T-helper 17 cell (primary cell): ENCODE measurements around the gene ADAMTS2. TPM values are rescaled to one million over a fixed set of nuclear protein-coding genes. Genes with fewer than 3 reads are reported as not detected.

Experiments used
- ATAC-seq: fragments of 150-1000 bp; cut with Tn5 transposase; 2 replicates; pipeline ENCODE4 v1.10.0; 2021; ENCODE audit warnings: mild to moderate bottlenecking, moderate library complexity
- DNase-seq, 3 donors: peaks; one replicate each; pipeline versions ENCODE4 v3.0.0 to v3.0.0-alpha.2; 2020 to 2021
- H3K9me3 ChIP-seq: one replicate; pipeline ENCODE4 v1.7.0; 2013; ENCODE audit warnings: low read length, mild to moderate bottlenecking; ENCODE audit not compliant: control insufficient read depth, poor library complexity, severe bottlenecking
- H3K27ac Mint-ChIP-seq: one replicate; pipeline ENCODE4 v1.8.0; 2022; ENCODE audit warnings: mild to moderate bottlenecking, moderate library complexity, mixed read lengths
- H3K27me3 Mint-ChIP-seq: one replicate; pipeline ENCODE4 v1.8.0; 2022; ENCODE audit warnings: mixed read lengths
- H3K36me3 Mint-ChIP-seq: one replicate; pipeline ENCODE4 v1.8.0; 2022; ENCODE audit warnings: low read depth, mixed read lengths
- H3K4me1 Mint-ChIP-seq: one replicate; pipeline ENCODE4 v1.8.0; 2022; ENCODE audit warnings: mild to moderate bottlenecking, mixed read lengths
- H3K4me3 Mint-ChIP-seq: one replicate; pipeline ENCODE4 v1.8.0; 2022; ENCODE audit warnings: mild to moderate bottlenecking, moderate library complexity, mixed read lengths
- total RNA-seq, 4 donors: library from RNA in 2 of 4; stranded (reverse) in 2 of 4; gene quantifications; one replicate each; pipeline ENCODE4 v1.2.3 and lab custom pipeline; 2022 to 2026

Gene ADAMTS2
- total RNA-seq, 2 donors from 2014 or later, result not detected

DNA sequence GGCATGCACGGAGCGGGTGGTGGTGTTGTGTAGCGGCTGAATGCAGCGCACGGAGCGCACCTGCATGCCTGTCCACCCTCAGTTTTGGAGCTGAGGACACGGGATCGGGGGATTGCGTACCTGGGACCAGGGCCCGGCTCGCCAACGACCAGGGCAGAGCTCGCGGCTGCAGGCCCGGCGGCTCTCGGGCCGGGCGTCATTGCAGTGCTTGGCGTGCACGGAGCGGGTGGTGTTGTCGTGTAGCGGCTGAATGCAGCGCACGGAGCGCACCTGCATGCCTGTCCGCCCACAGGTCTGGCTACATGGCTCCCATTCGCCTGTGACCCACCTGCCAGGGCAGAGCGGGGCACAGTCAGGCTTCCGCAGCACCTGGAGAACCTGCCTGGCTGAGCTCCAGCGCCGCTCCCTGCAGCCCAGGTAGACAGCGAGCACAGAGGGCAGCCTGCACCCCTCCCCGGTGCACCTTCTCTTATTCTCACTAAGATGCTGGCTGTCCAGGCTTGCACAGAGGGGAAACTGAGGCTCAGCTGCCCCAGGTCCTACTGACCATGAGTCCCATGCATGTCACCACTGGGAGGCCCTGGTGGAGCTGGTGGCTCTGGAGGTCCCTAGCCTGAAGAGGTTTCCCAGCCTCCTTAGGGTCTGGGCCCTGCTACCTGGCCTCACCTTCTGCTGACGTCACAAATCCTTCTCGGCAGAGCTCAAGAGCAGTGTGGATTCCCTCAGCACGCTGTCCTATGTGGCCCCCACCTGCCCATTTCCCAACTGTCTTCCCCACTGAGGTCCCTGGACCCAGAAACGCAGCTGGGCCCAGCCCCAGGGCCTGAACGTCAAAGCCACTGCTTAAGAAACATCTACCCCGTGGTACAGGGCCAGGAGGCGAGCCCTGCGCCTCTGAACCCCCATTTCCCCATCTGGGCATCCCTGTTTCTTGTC, 220.1 kb downstream of the ADAMTS2 start:
- Mint-ChIP-seq H3K27ac (no peak overlapping the region), H3K36me3 (no peaks in the 10 kb centered on the region), H3K27me3 (peaks cover 4% of the 10 kb centered on the region), H3K4me1 (peaks cover 2% of the 10 kb centered on the region), H3K4me3 (no peak overlapping the region)
- no peak for ATAC-seq
- DNase-seq, result no peak
- H3K9me3 ChIP-seq, result no peaks in the 10 kb centered on the region

DNA sequence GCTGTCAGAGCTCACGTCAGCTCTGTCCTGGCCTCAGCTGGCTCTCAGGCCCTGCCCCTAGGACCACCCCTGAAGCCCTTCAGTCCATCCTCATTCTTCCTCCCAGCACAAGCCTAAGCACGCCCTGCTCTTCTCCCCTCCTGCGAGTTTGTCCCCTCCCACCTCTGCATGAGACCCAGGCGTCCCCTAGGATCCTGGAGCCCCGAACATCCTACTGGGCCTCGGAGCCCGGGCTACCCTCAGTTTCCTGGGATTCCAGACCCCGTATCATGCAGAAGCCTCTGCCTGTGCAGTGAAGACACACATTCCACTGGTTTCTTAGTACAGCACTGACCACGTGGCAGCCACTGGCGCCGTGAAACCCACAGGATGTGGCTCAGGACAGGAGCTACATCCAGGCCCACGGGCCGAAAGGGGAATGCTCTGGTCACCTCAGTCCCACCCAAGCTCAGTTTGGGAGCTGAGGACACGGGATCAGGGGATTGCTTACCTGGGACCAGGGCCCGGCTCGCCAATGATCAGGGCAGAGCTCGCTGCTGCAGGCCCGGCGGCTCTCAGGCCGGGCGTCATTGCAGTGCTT, 220.9 kb downstream of the ADAMTS2 start:
- Mint-ChIP-seq H3K4me1 (peaks cover 2% of the 10 kb centered on the region), H3K4me3 (no peak overlapping the region), H3K27ac (peak overlapping the region; percentile 6), H3K36me3 (no peaks in the 10 kb centered on the region), H3K27me3 (peaks cover 4% of the 10 kb centered on the region)
- no peak for DNase-seq
- H3K9me3 ChIP-seq, result no peaks in the 10 kb centered on the region
- no peak for ATAC-seq

- no peaks in the 10 kb centered on the region for H3K9me3 ChIP-seq
- DNase-seq (no peak), ATAC-seq (no peak)
- peak overlapping the region; percentile 6 for H3K27ac Mint-ChIP-seq
- no peak overlapping the region for H3K4me3 Mint-ChIP-seq
- H3K36me3 Mint-ChIP-seq, result no peaks in the 10 kb centered on the region
- peaks cover 4% of the 10 kb centered on the region for H3K27me3 Mint-ChIP-seq
- H3K4me1 Mint-ChIP-seq, result peaks cover 2% of the 10 kb centered on the region
Observed at GRCh38 chr5:179123491-179124272, 221.6 kb downstream of the ADAMTS2 start.

DNA sequence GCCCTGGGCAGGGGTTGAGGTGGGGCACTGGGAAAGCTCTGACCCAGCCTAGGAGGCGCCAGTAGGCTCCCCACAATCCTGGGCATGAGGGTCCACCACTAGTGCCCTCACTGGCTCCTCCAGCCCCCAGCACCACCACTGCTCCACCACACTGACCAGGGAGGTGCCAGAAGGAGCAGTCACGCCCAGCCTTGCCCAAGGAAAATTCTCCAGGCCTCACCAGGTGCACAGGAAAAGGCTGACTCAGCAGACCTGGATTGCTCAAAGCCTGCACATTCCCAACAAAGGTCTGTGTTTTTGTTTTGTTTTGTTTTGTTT, 222.2 kb downstream of the ADAMTS2 start:
- DNase-seq, result no peak
- ATAC-seq, result no peak
- Mint-ChIP-seq H3K36me3 (no peaks in the 10 kb centered on the region), H3K27ac (no peak overlapping the region), H3K27me3 (peaks cover 3% of the 10 kb centered on the region), H3K4me1 (peaks cover 2% of the 10 kb centered on the region), H3K4me3 (no peak overlapping the region)
- H3K9me3 ChIP-seq, result no peaks in the 10 kb centered on the region

- ATAC-seq, result no peak
- no peak for DNase-seq
- Mint-ChIP-seq H3K4me1 (no peaks in the 10 kb centered on the region), H3K4me3 (no peak overlapping the region), H3K36me3 (no peaks in the 10 kb centered on the region), H3K27me3 (no peaks in the 10 kb centered on the region), H3K27ac (no peak overlapping the region)
- H3K9me3 ChIP-seq, result no peaks in the 10 kb centered on the region
Observed at GRCh38 chr5:179122411-179123108, 222.7 kb downstream of the ADAMTS2 start.

- Mint-ChIP-seq H3K27ac (no peak overlapping the region), H3K27me3 (no peaks in the 10 kb centered on the region), H3K4me3 (no peak overlapping the region), H3K36me3 (no peaks in the 10 kb centered on the region), H3K4me1 (no peaks in the 10 kb centered on the region)
- H3K9me3 ChIP-seq, result no peaks in the 10 kb centered on the region
- ATAC-seq (no peak), DNase-seq (no peak)
Observed at GRCh38 chr5:179121667-179122111, 223.6 kb downstream of the ADAMTS2 start.

DNA sequence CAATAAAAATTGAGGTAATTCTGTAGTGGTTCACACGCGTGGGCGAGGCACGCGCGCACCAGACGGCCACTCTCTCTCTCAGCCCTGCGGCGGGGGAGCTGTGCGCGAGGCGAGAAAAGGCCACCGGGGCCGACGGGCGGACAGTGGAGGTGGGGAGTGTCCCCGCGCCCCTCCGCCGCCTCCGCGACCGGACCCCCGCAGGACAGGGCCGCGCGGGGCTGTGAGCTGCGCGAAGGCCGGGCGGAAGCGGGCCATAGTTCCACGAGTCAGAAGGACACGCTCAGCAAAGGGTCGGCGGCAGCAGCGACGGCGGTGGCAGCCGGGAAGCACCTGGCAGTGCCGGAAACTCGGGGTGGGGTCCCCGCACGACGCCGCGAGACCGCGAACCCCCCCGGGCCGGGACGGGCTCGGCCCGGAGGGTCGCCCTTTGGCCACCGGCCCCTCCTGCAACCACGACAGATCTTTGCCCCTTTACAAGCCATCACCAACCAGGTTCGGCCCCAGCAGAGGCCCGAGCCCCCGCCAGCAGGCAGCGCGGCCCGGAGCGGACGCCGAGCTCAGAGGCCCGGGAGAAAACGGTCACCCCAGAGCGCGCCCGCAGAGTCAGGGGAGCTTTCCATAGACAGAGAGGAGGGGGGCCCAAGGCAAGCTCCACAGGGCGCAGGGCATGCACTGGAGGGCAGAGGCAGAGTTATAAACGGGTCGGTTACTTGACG, 224.2 kb downstream of the ADAMTS2 start:
- Mint-ChIP-seq H3K4me3 (no peak overlapping the region), H3K36me3 (no peaks in the 10 kb centered on the region), H3K4me1 (no peaks in the 10 kb centered on the region), H3K27me3 (no peaks in the 10 kb centered on the region), H3K27ac (no peak overlapping the region)
- DNase-seq, result no peak
- H3K9me3 ChIP-seq, result no peaks in the 10 kb centered on the region
- ATAC-seq, result no peak

DNA sequence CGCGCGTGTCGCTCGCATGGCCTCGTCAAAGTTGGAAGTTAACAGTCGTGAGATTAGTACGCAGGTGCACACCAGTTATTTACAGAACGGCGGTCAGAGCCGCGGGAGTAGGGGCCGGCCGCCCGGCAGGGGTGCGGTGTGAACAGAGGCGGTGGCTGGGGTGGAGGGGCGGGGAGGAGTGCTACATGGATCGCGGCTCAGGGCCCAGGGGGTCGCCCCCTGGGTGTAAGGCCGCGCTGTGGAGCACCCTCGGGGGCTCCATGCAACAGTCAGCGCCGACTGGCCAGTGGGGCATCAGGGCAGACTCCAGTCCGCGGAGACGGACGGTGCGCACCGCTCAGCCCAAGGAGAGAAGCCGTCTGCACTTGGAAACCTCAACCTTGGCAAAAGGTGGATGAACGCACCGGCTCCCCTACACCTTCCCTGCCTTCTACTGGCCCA, 224.8 kb downstream of the ADAMTS2 start:
- Mint-ChIP-seq H3K4me3 (no peak overlapping the region), H3K27ac (no peak overlapping the region)
- H3K9me3 ChIP-seq, result no peaks in the 10 kb centered on the region

GRCh38 chr5:179119415-179120170, 225.7 kb downstream of the ADAMTS2 start:
- Mint-ChIP-seq H3K36me3 (no peaks in the 10 kb centered on the region), H3K4me3 (no peak overlapping the region), H3K27ac (no peak overlapping the region), H3K27me3 (no peaks in the 10 kb centered on the region), H3K4me1 (no peaks in the 10 kb centered on the region)
- ATAC-seq (no peak), DNase-seq (no peak)
- no peaks in the 10 kb centered on the region for H3K9me3 ChIP-seq

More for the DNA sequence above, 224.8 kb downstream of the ADAMTS2 start:
- no peak for DNase-seq
- no peaks in the 10 kb centered on the region for H3K36me3 Mint-ChIP-seq
- no peaks in the 10 kb centered on the region for H3K27me3 Mint-ChIP-seq
- H3K4me1 Mint-ChIP-seq, result no peaks in the 10 kb centered on the region
- no peak for ATAC-seq

GRCh38 chr5:179118756-179119414, 226.4 kb downstream of the ADAMTS2 start:
- no peak overlapping the region for H3K27ac Mint-ChIP-seq
- no peaks in the 10 kb centered on the region for H3K27me3 Mint-ChIP-seq
- H3K36me3 Mint-ChIP-seq, result no peaks in the 10 kb centered on the region
- no peak overlapping the region for H3K4me3 Mint-ChIP-seq
- H3K4me1 Mint-ChIP-seq, result no peaks in the 10 kb centered on the region
- DNase-seq (no peak), ATAC-seq (no peak)
- H3K9me3 ChIP-seq, result no peaks in the 10 kb centered on the region

- Mint-ChIP-seq H3K36me3 (no peaks in the 10 kb centered on the region), H3K27me3 (no peaks in the 10 kb centered on the region), H3K27ac (no peak overlapping the region), H3K4me3 (no peak overlapping the region), H3K4me1 (no peaks in the 10 kb centered on the region)
- peaks cover 3% of the 10 kb centered on the region for H3K9me3 ChIP-seq
- ATAC-seq, result no peak
- DNase-seq, result no peak
Observed at GRCh38 chr5:179118338-179118737, 226.9 kb downstream of the ADAMTS2 start.
